Stimulated activated CD4-positive, alpha-beta T cell treated with anti-CD3 and anti-CD28 coated beads, Interleukin-4, amount 100 ng/mL, for 48 hours (primary cell): ENCODE results near the gene BBOF1.
A peak's percentile ranks its signal among the peaks of the same experiment; 100 is the strongest.

Experiments used
- DNase-seq, 2 donors: peaks; one replicate each; pipeline ENCODE4 v3.0.0-alpha.2; 2020; ENCODE audit warnings: low read depth in 2 of 2

Gene BBOF1

GRCh38 chr14:74022346-74022745, 3.2 kb downstream of the BBOF1 start:
- DNase-seq = no peak

- no peak for DNase-seq
These were observed 10.0 kb downstream of the BBOF1 start for GRCh38 chr14:74029136-74029535.

DNA sequence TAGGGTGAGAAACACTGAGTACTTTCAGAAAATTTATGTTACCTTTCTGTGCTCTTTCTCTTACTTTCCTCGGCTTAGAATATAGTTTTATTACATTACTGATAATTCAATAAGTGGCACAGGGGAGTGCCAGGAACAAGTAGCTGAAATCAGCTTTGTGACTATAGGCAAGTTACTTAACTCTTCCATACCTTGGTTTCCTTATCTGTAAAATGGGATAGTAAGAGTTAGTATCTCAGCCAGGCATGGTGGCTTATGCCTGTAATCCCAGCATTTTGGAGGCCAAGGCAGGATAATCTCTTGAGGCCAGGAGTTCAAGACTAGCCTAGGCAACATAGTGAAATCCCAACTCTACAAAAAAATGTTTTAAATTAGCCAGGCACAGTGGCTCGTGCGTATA, 15.4 kb downstream of the BBOF1 start:
- no peak for DNase-seq

DNA sequence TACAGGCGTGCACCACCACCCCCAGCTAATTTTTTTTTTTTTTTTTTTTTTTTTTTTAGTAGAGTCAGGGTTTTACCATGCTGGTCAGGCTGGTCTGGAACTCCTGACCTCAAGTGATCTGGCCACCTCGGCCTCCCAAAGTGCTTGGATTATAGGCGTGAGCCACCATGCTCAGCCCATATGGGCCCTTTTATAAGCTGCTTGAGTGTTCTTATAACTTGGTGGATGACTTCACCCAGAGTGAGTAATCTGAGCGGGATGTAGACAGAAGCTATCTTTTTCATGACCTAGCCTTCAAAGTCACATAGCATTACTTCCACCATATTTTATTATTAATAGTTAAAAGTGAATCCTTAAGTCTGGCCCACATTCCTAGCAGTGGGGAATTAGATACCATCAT, 16.4 kb downstream of the BBOF1 start:
- DNase-seq = no peak

DNA sequence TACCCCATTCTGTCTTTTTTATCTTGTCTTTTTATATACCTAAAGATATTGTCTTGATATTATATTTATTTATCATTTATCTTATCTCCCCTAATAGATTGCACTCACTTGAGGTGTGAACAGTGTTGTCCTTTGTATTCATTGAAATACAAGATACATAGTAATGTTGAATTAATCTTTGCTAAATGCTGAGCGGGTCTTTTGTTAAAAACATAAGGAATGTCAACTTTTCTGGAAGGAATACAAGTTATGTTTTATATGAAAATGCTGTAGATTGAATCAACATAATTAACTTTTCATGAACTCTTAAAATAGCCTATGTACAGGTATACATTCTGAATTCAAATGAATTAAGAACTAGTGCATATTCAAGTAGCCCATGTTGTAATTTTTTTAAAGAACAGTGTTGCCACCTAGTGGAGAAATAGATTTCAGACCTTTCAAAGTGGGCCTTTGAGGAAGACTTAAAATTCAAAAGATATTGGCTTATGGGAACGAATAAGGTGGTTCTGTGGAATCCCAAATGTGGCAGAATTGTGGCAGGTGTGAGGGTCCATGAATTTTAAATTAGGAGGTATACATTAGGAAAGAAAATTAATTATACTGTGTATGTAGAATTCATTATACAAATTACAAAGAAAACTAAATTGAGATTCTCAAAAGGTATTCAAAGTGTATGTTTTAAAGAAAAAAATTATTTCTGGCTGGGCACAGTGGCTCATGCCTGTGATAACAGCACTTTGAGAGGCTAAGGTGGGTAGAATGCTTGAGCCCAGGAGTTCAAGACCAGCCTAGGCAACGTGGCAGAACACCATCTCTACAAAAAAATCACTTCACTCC, 19.1 kb downstream of the BBOF1 start:
- no peak for DNase-seq

- no peak for DNase-seq
These were observed 23.1 kb downstream of the BBOF1 start for GRCh38 chr14:74042296-74042695.

DNA sequence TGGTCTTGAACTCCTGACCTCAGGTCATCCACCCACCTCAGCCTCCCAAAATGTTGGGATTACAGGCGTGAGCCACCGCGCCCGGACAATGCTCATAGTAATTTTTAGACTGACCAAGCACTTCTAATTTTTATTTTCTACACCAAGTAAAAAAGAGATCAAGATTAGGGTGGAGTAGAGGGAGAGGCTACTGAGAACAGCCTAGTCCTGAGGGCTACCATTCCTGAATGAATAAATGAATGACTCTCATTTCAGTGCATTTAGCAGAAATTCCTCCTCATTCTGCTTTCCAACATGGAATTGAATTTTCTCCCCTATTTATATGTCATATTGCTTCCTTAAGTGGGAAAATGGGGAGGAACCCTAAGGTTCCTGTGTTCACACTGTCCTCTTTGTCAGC, 26.4 kb downstream of the BBOF1 start:
- no peak for DNase-seq

DNA sequence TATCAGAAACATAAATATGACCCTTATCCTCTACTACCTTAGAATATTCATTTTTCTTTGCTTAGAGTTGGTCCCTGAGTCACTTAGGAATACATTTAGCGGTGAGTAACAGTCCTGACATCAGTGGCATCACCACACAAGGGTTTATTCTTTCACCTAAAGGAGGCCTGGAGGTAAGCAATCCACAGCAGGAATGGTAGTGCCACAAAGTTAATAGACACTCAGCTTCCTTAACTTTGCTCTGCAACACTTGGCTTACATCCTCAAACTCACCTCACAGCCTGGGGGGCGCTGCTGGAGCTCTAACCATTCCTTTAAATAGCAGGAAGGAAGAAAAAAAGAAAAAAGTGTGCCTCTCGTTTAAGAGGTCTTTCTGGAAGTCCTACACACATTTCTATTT, 29.1 kb downstream of the BBOF1 start:
- DNase-seq = no peak

DNA sequence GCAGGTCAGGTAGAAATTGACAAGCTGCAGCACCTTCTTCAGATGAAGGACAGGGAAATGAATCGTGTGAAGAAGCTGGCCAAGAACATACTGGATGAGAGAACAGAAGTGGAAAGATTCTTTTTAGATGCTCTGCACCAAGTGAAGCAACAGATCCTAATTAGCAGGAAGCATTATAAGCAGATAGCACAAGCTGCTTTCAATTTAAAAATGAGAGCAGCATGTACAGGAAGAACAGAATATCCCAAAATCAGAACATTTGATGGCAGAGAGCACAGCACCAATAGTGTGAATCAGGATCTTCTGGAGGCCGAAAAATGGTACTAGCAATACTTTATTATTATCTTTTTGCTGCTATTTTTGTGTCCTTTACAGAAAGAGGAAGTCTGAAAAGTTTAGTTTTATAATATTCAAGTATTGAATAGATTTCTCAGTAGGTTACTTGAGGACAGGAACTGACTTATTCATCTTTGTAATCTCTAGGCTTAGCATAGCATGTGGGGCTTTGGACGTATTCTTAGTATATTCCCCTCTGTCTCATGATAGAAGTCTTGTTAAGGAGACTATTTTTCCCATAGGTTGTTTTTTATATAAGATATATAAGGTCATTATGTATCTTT, 30.8 kb downstream of the BBOF1 start:
- DNase-seq = no peak

- DNase-seq = no peak
These were observed 43.6 kb downstream of the BBOF1 start for GRCh38 chr14:74062809-74063150.

- DNase-seq = no peak
These were observed 45.3 kb downstream of the BBOF1 start for GRCh38 chr14:74064426-74064825.

DNA sequence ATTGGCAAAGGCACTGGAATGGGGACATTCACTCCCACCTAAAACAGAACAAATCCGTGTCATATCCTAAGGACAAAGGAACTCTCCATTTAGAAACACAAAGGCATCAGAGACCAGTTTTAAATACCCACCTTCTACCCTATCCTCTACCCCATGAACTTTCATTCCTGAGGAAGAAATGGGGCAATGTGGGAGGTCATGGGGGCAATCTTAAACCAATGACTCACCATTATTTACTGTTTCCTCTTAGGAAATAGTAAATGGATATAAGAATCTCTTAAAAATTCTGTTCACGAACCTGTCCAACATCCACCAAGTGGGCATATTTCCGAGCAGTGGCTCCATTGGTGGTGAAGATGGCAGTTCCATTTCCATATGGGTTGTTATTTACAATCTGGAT, 45.7 kb downstream of the BBOF1 start:
- no peak for DNase-seq

GRCh38 chr14:74065746-74066575, 46.8 kb downstream of the BBOF1 start:
- no peak for DNase-seq

- DNase-seq = no peak
These were observed 58.3 kb downstream of the BBOF1 start for GRCh38 chr14:74077401-74077800.

GRCh38 chr14:74080820-74081460, 61.8 kb downstream of the BBOF1 start:
- DNase-seq = no peak

DNA sequence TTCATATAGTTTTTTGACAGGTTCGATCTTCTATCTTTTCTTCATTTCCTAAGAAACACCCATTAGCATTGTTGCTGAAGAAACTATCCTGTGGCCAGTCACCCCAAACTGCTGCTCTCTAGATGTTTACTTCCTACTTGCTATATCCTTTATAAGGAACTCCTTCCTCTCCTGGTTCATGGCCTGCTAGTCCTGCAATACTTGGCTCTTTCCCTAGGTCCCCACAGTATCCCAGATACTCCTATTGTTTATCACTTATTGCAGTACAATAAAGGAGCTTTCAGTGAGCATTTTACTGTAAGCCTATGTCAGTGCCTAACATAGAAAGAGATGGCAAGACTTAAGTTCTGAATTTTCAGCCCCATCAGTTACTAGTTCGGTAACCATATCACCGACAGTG, 62.3 kb downstream of the BBOF1 start:
- no peak for DNase-seq

DNA sequence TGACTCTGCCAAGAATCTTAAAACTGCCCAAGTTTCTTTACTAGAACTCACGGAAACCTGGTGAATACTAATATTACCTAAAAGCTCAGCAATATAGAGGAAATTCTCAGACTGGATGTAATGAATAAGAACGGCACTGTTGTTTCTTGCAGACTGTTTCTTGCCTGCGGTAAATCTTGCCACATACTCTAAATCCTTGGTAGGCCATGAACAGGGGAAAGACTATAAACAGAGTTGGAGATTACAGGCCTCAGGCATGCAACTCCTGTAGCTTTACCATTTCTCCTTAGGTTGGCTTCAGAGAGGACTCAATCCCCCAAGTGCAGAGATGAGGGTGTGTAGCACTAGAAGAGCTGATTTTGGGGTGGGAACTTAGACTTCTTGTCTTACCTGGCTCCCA, 64.0 kb downstream of the BBOF1 start:
- DNase-seq = no peak

DNA sequence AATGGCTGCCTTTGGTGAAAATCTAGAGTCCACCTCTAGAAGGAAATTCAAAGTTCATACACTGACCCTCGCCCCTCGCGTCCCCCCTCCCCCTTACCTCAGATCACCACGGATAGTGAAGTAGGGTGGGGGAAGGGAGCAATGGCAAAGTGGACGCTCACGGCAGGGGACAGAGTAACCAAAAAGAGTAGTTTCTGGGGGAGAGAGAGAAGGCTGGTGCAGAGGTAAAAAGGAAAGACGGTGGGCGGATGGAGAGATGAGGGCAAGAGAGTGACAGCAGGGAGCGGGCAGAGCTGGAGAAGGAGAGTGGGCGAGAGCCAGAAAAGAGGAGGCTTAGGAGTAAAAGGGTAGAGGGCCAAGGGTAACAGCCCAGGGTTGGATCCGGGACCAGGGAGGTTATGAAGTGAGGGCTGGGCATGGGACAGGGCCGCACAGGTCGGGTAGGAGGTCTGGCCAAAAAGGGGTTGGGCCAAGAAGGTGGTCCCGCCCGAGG, 64.7 kb downstream of the BBOF1 start:
- no peak for DNase-seq

DNA sequence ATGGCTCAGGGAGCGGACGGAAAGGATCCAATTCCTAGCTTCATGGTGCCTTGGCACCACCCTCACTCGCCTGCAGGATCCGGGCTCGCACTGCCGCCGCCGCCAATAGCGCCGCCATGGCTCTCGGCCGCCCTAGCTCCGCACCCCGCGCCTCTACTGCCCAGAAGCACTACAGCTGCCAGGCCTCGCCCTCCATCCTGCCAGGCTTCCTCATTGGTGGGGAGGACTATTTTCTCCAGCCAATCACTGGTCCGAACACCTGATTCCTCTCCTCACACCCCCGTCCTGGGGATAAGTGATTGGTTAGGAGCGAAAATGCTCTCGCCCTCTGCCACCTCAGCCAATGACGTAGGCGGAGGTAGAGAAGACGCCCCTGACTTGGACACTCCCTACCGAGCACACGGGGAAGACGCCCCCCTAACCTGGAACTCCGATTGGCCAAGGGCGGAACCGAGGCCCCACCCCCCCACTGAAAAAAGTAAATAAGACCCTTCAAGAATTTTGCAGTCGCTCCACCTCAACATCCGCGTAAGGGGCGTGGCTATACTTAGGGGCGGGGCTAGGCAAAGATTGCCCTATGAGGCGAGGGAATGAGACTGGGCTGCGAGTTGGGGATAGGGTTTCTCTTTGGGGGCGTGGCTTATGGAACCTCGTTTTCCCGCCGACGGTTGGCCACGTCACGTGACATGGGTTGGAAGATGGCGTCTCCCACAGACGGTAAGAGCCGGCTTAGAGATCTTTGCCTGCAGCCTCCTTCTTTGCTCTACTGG, 65.3 kb downstream of the BBOF1 start, which contains the start of the genes ALDH6A1 and LIN52:
ALDH6A1 (minus strand) TSS at position 177 of the 770 bp plus-strand sequence; CDS start at position 118, 59 bp downstream.
LIN52 (plus strand) TSS at position 680 of the 770 bp plus-strand sequence; CDS start at position 699, 19 bp downstream.
- peak; percentile 99 to 100 for DNase-seq

DNA sequence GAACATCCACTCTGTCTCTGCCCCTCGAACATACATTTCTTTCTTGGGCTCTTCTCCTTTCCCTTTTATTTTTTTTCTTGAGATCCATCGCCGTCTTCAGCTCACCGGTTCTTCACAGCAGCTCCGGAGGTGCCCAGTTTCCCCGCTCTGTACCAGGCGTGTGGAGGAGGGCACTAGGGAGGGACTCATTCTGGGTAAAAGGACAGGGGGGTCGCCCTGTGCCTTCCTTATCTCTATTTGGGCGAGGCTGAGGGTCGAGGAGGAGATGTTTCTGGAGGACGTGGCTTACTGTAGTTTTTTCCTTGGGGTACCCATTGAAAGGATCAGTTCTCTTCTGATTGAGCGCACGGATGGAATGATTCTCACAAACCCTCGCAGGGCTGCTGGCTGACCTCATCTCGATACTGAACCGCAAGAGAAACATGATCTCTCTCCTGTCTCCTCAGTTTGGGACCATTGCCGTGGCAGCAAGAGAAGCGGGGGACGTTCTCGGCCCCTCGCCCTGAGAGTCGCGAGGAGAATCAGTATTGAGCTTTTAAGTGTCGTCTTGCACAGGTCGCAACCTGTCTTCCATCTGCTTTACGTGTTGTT, 66.0 kb downstream of the BBOF1 start:
- DNase-seq = peak in 1 of 2 donors; percentile 30

- no peak for DNase-seq
These were observed 66.7 kb downstream of the BBOF1 start for GRCh38 chr14:74085828-74086227.
